ENCODE measurements around the gene IRX4.

IRX4 gene

GRCh38 chr5:1893754-1894153 lies 11.0 kb upstream of the IRX4 start:
- no peak for DNase-seq (ENCODE audit: low spot score)
- in situ Hi-C loops (cut with MboI; ENCODE audit: low pct_unique_long_range_greater_than_20kb, low sequenced_read_pairs, unreplicated experiment), result no loop called here
- TF ChIP-seq, protein P1, sequence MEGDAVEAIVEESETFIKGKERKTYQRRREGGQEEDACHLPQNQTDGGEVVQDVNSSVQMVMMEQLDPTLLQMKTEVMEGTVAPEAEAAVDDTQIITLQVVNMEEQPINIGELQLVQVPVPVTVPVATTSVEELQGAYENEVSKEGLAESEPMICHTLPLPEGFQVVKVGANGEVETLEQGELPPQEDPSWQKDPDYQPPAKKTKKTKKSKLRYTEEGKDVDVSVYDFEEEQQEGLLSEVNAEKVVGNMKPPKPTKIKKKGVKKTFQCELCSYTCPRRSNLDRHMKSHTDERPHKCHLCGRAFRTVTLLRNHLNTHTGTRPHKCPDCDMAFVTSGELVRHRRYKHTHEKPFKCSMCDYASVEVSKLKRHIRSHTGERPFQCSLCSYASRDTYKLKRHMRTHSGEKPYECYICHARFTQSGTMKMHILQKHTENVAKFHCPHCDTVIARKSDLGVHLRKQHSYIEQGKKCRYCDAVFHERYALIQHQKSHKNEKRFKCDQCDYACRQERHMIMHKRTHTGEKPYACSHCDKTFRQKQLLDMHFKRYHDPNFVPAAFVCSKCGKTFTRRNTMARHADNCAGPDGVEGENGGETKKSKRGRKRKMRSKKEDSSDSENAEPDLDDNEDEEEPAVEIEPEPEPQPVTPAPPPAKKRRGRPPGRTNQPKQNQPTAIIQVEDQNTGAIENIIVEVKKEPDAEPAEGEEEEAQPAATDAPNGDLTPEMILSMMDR (IDR thresholded peaks at IDR 0.05; ENCODE audit: extremely low read depth, insufficient read depth, missing control alignments), result no peak

GRCh38 chr5:1892685-1893445 lies 10.1 kb upstream of the IRX4 start:
- in situ Hi-C loops (cut with MboI; ENCODE audit: low pct_unique_long_range_greater_than_20kb, low sequenced_read_pairs, unreplicated experiment), result no loop called here
- no peak for DNase-seq (ENCODE audit: low spot score)

GRCh38 chr5:1892211-1892610 lies 9.5 kb upstream of the IRX4 start:
- in situ Hi-C loops (cut with MboI; ENCODE audit: low pct_unique_long_range_greater_than_20kb, low sequenced_read_pairs, unreplicated experiment), result no loop called here
- DNase-seq (ENCODE audit: low spot score), result no peak
- TF ChIP-seq, protein P1 (IDR thresholded peaks at IDR 0.05; ENCODE audit: extremely low read depth, insufficient read depth, missing control alignments), result no peak

More at GRCh38 chr5:1892685-1893445, 10.1 kb upstream of the IRX4 start:
- TF ChIP-seq, protein P1 (IDR thresholded peaks at IDR 0.05; ENCODE audit: extremely low read depth, insufficient read depth, missing control alignments), result no peak

GRCh38 chr5:1891391-1891790 lies 8.7 kb upstream of the IRX4 start:
- in situ Hi-C loops (cut with MboI; ENCODE audit: low pct_unique_long_range_greater_than_20kb, low sequenced_read_pairs, unreplicated experiment), result no loop called here
- DNase-seq (ENCODE audit: low spot score), result no peak
- TF ChIP-seq, protein P1 (IDR thresholded peaks at IDR 0.05; ENCODE audit: extremely low read depth, insufficient read depth, missing control alignments), result no peak

- DNase-seq (ENCODE audit: low spot score), result no peak
- in situ Hi-C loops (cut with MboI; ENCODE audit: low pct_unique_long_range_greater_than_20kb, low sequenced_read_pairs, unreplicated experiment), result no loop called here
- TF ChIP-seq, protein P1 (IDR thresholded peaks at IDR 0.05; ENCODE audit: extremely low read depth, insufficient read depth, missing control alignments), result no peak
Measured at GRCh38 chr5:1890296-1890695, 7.6 kb upstream of the IRX4 start.

DNA sequence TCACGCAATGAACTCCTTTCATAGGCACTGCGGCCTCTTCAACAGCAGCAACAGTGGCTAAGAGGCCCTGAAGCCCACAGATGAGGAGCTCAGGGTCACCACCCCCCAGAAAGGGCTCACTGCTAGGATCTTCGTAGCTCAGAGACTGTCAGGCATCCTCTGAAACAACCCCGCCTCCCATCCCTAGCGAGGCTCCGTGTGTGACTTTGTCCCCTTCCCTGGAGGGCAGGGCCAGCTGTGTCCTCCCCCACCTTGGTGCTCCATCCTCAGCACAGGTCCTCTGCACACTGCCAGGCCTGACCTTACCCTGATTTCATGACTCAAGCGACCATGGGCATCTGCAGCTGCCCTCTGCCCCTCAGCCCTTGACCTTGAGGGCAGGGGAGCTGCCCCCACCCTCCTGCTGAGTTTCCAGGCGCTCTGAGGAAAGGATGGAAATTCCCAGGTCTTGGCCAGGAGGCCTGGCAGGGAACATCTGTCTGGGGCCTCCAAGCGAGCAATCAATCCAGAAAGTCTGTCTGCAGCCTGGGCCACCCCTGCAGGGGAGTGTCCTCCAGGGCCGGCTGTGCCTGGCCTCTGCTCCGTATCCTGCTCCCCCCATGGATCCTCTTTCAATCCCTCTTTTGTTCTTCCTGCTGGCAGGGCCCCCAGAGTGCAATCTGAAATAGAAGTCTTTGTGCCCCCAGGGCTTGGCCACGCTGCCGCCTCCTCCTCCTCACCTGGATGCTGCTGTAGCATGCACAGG lies 6.8 kb upstream of the IRX4 start:
- TF ChIP-seq, protein P1 (IDR thresholded peaks at IDR 0.05; ENCODE audit: extremely low read depth, insufficient read depth, missing control alignments), result no peak
- no peak for DNase-seq (ENCODE audit: low spot score)
- in situ Hi-C loops (cut with MboI; ENCODE audit: low pct_unique_long_range_greater_than_20kb, low sequenced_read_pairs, unreplicated experiment), result no loop called here
